RKO (cell line): Measurements from ENCODE around the gene CATSPER1.

Source experiments
- DNase-seq: peaks from one replicate; pipeline ENCODE4 v3.0.0-alpha.2; 2016; ENCODE audit warnings: low spot score

The CATSPER1 gene

GRCh38 chr11:66026017-66026529, at the start of gene CATSPER1:
Gene CATSPER1 (minus strand): TSS chr11:66026479. CDS start chr11:66026379, 100 bp downstream.
- DNase-seq = no peak

GRCh38 chr11:66075273-66075672, 49.0 kb upstream of the CATSPER1 start:
- DNase-seq = no peak

GRCh38 chr11:66073669-66074068, 47.4 kb upstream of the CATSPER1 start:
- no peak for DNase-seq

- no peak for DNase-seq
Measured at GRCh38 chr11:66072518-66072917, 46.2 kb upstream of the CATSPER1 start.

GRCh38 chr11:66072081-66072480, 45.8 kb upstream of the CATSPER1 start:
- DNase-seq = peak; percentile 18

- DNase-seq = peak; percentile 25
Measured at GRCh38 chr11:66071381-66071801, 45.1 kb upstream of the CATSPER1 start.

- peak; percentile 51 for DNase-seq
Measured at GRCh38 chr11:66070604-66071380, 44.5 kb upstream of the CATSPER1 start.

- DNase-seq = peak; percentile 71
Measured at GRCh38 chr11:66069715-66070603, 43.7 kb upstream of the CATSPER1 start, which contains the start of gene PACS1. Gene PACS1 (plus strand): TSS chr11:66070272. CDS start chr11:66070487, 215 bp downstream.

- peak; percentile 51 for DNase-seq
Measured at GRCh38 chr11:66068923-66069714, 42.8 kb upstream of the CATSPER1 start.

GRCh38 chr11:66068154-66068821, 42.0 kb upstream of the CATSPER1 start:
- DNase-seq = peak; percentile 75

GRCh38 chr11:66067640-66068039, 41.4 kb upstream of the CATSPER1 start:
- DNase-seq = no peak

GRCh38 chr11:66066751-66067150, 40.5 kb upstream of the CATSPER1 start:
- no peak for DNase-seq

GRCh38 chr11:66064571-66064970, 38.3 kb upstream of the CATSPER1 start:
- DNase-seq = no peak

- no peak for DNase-seq
Measured at GRCh38 chr11:66063900-66064299, 37.6 kb upstream of the CATSPER1 start.

GRCh38 chr11:66062408-66062807, 36.1 kb upstream of the CATSPER1 start:
- no peak for DNase-seq

- DNase-seq = peak; percentile 37
Measured at GRCh38 chr11:66061268-66061667, 35.0 kb upstream of the CATSPER1 start.

GRCh38 chr11:66059966-66060680, 33.8 kb upstream of the CATSPER1 start:
- no peak for DNase-seq

- DNase-seq = no peak
Measured at GRCh38 chr11:66056501-66056900, 30.2 kb upstream of the CATSPER1 start.

GRCh38 chr11:66055021-66055420, 28.7 kb upstream of the CATSPER1 start:
- DNase-seq = no peak

GRCh38 chr11:66052664-66052982, 26.3 kb upstream of the CATSPER1 start:
- DNase-seq = no peak
